Erythroblast (primary cell): ENCODE measurements around the gene TNPO3.

Source experiments
- DNase-seq, 2 experiments: peaks; one replicate each; lab custom pipeline; 2025; lab: John Stamatoyannopoulos, UW
- GATA1 ChIP-seq: IDR thresholded peaks from 2 replicates; pipeline ENCODE4 v1.6.1; 2011; ENCODE audit warnings: low read depth, mild to moderate bottlenecking, control low read depth, low read length, moderate library complexity
- POLR2A ChIP-seq: IDR thresholded peaks from 2 replicates; pipeline ENCODE4 v1.6.1; 2011; ENCODE audit warnings: mild to moderate bottlenecking, low read length

Gene TNPO3

GRCh38 chr7:128939075-128939860, 115.6 kb downstream of the TNPO3 start:
- no peak for TF ChIP-seq POLR2A
- TF ChIP-seq GATA1 = no peak
- no peak for DNase-seq

- no peak for DNase-seq
- TF ChIP-seq GATA1 (no peak), POLR2A (no peak)
Measured at GRCh38 chr7:128938544-128939074, 116.3 kb downstream of the TNPO3 start.

- no peak for DNase-seq
- TF ChIP-seq GATA1 (no peak), POLR2A (no peak)
Measured at GRCh38 chr7:128937647-128938543, 117.0 kb downstream of the TNPO3 start, which contains the start of gene IRF5. Gene IRF5 (plus strand): TSS chr7:128937927. CDS start chr7:128942082, 4,155 bp downstream.

GRCh38 chr7:128937271-128937646, 117.7 kb downstream of the TNPO3 start:
- no peak for TF ChIP-seq GATA1
- no peak for TF ChIP-seq POLR2A
- DNase-seq = no peak

- no peak for DNase-seq
- TF ChIP-seq GATA1 = no peak
Measured at GRCh38 chr7:128936798-128937197, 118.1 kb downstream of the TNPO3 start.

- DNase-seq = no peak
- TF ChIP-seq POLR2A = no peak
- no peak for TF ChIP-seq GATA1
Measured at GRCh38 chr7:128935342-128935730, 119.6 kb downstream of the TNPO3 start.

GRCh38 chr7:128934361-128935341, 120.3 kb downstream of the TNPO3 start:
- TF ChIP-seq POLR2A (no peak), GATA1 (no peak)

GRCh38 chr7:128933180-128933891, 121.6 kb downstream of the TNPO3 start:
- TF ChIP-seq GATA1 (no peak), POLR2A (no peak)
- DNase-seq = no peak

More at GRCh38 chr7:128934361-128935341, 120.3 kb downstream of the TNPO3 start:
- no peak for DNase-seq

GRCh38 chr7:128932862-128933179, 122.1 kb downstream of the TNPO3 start:
- TF ChIP-seq GATA1 (no peak), POLR2A (no peak)
- no peak for DNase-seq

GRCh38 chr7:128931965-128932861, 122.7 kb downstream of the TNPO3 start:
- TF ChIP-seq POLR2A = no peak
- TF ChIP-seq GATA1 = no peak
- DNase-seq = no peak

- TF ChIP-seq GATA1 (no peak), POLR2A (no peak)
- DNase-seq = no peak
Measured at GRCh38 chr7:128931190-128931798, 123.6 kb downstream of the TNPO3 start.
